Embryonic facial prominence (tissue), 1 donor: ENCODE data around the gene DPEP2NB.
A peak's percentile ranks its signal among the peaks of the same experiment; 100 is the strongest.
"Not testable (repeated sequence)": the region's sequence is repeated elsewhere in the genome, so short reads cannot be mapped to it uniquely, and the experiment has no call there.

ENCODE experiments used
- DNase-seq: peaks from one replicate; pipeline ENCODE4 v3.0.0-alpha.2; 2016; ENCODE audit errors: extremely low spot score

The DPEP2NB gene

GRCh38 chr16:67982011-67982696, 33.6 kb downstream of the DPEP2NB start:
- DNase-seq: no peak

DNA sequence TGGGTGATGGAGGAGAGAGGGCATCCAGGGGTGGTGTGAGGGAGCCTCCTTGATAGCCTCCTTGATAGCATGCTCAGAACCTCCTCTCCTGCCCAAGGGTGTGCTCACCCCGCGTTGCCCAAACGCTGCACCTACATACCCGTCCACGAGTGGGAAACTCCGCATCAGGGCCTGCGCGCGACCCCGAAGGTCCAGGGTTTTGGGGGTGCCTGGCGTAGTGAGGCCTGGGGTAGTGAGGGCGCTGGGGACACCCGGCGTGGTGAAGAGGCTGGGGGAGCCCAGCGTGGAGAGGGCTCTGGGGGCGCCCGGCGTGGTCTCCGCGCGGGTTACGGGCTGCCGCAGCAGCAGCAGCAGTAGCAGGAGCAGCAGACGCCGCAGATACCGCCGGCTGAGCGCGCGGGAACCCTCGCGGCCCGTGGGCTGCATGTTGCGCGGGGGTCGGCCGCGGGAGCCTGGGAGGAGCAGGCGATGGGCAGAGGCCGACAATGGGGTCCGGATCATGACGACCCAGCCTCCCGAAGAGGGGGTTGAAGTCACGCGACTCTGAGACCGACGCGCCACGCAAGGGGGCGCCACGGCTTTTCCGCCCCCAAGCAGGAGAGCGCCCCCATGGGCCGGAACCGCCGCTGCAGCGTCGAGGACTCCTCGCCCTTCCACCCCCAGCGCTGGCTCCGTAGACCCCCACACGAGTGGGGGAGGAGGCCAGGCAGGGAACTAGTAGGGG, 35.6 kb downstream of the DPEP2NB start, which contains the start of gene DPEP3:
TSS of gene DPEP3 (minus strand) at position 545 of the 724 bp plus-strand sequence. CDS start at position 426, 119 bp downstream.
- DNase-seq: no peak

DNA sequence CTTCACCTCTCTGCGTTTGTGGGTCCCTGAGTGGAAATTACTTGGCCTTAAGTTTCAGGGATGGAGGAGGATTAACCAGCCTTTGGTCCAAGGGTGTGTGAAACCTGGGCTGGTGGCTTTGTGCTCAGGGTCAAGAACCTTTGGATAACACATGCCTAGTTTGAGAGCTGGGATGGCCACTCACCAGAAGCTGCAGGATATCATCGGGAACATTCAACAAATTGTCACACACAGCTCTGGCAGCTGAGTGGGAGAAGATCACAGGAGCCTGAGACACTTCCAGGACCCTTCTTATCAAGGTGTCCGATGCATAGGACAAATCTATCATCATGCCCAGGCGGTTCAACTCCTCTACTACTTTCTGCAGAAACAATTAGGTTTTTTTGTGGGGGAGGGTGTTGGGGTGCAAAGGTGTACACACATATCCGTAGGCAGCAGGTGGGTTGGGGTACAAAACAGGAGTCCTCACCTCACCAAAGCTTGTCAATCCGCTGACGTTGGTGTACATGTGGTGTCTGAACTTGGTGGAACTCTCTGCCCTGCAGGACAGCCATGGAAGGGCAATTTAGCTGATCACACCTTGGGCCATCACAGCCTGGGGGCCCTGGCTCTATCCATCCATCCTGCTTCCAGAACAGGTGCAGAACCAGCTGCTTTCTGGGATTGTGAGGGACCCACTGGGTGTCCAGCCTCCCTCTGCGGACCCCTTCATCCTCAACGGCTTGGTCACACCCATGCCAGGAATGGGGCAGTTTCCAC, 38.1 kb downstream of the DPEP2NB start:
- DNase-seq: no peak

GRCh38 chr16:67977005-67977404, 38.7 kb downstream of the DPEP2NB start:
- DNase-seq: no peak

- DNase-seq: no peak
Measured at GRCh38 chr16:67976205-67976604, 39.5 kb downstream of the DPEP2NB start.

DNA sequence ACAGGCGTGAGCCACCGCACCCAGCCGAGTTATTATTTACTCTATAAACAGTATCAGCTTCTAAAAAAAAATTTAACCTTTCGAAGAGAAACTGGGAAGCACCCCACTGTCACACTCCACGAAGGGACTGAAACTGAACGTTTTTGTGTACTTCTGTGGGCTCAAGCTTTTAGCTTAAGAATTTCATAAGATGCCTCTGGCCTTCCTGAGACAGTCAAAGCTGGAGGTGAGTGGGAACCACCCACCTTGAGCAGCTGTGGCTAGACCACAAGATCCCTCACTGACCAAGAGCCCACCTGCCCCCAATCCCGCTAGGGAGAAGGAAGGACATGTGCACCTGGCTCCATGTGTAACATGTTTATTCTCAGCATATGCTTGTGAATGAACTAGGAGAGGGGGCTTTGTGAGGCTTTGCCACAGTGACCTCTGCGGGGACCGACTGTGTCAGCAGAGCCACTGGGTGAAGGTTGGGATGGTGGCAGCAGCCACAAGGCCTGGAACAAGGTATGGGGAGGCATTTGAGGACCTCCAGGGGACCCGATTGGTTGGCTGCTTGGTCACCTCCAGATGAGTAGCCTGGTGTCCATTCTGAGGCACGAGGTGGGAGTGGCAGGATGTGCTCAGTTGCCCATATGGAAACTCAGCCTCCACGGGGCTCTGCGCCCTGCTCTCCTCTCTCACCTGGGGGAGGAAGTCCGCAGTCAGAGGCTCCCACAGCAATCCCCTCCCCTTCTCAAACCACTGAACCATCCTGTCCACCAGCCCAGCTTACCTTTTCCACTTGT, 40.2 kb downstream of the DPEP2NB start:
- DNase-seq: no peak

- not testable (repeated sequence) for DNase-seq
Measured at GRCh38 chr16:67972285-67972684, 43.4 kb downstream of the DPEP2NB start.

DNA sequence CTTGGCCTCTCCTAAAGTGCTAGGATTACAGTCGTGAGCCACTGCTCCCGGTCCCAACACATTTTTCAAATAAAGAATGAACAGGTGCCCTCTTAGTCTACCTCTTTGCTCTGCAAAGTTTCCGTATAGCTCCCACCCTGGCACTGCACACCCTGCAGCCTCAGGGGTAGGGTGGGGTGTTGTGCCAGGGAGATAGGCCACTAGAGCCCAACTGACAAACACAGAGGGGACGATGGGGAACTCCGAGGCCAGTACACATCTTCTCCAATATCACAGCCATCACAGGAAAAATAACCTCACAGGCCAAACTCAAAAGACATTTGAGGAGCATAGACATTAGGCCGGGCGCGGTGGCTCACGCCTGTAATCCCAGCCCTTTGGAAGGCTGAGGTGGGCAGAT, 44.6 kb downstream of the DPEP2NB start:
- DNase-seq: no peak

GRCh38 chr16:67969254-67970039, 46.3 kb downstream of the DPEP2NB start:
- no peak for DNase-seq

DNA sequence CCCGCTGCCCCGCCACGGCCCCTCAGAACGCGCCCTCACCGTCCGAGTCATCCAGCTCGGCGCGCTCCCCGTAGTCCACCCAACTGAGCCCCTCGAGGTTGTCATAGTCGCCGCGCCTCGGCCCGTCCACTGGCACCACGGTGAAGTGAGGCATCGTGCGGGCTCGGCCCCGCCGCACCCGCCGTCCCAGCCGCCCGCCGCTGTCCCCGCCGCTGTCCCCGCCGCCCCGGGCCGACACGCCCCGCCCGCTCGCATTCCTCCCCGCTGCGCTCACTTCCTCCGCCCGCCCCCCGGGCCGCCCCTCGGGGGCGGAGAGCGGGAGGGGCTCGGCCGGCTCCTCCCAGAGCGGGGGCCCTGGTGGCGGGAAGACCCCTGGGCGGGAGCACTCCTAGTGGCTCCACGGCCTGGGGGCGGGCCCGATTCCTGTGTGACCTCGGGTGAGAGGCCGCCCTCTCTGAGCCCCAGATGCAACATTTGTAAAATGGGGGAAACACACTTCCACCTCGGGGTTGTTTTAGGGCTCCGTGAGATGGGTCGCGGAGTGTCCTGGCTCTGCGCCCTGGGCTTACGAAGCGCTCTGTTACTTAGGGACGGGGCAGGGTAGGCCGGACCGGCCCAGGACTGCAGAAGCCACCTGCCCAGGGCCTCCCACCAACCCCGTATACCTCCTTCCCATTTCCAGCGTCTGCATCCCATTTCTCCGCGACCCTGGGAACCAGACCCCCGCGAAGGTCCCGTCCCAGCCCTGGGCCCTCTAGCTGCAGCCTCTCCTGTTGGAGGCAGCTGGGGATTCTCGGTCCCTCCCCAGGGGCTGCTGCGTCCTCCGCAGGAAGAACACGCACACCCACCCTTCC, 47.1 kb downstream of the DPEP2NB start, which contains the start of gene SLC12A4:
TSS of gene SLC12A4 (minus strand) at position 238 of the 854 bp plus-strand sequence. CDS start at position 154, 84 bp downstream.
- DNase-seq: peak; percentile 85

- no peak for DNase-seq
Measured at GRCh38 chr16:67967958-67968399, 47.7 kb downstream of the DPEP2NB start.

GRCh38 chr16:67967183-67967957, 48.3 kb downstream of the DPEP2NB start:
- DNase-seq: no peak

DNA sequence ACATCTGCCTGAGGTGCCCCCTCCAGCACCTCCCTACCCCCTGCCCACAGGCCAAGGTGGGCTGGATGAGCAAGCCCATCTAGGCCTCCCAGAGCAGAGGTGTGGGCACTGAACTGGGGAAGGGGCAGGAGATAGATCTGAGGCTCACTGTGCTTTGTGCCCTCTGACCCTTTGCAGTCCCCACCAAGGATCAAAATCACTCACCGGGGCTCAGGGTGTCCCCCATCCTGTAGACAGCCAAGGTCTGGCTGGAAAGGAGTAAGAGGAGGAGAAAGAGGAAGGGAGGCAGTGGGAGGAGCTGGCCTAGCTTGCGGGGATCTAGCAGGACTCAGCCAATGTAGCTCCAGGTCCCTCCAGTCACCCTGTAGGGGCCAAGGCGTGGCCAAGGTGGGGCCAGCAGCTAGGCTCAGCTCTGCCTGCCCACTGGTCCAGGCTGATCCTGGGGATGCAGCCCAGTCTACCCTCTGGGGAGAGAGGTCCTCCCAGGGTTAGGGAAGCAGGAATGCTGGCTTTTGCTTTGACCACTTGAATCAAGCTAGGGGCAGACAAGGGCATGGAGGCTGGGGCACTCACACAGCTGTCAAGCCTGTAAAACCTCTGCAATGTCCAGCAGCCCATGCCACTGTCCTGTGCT, 49.0 kb downstream of the DPEP2NB start:
- DNase-seq: no peak

GRCh38 chr16:67965668-67966548, 49.8 kb downstream of the DPEP2NB start:
- no peak for DNase-seq

GRCh38 chr16:67964477-67965131, 51.1 kb downstream of the DPEP2NB start:
- no peak for DNase-seq

DNA sequence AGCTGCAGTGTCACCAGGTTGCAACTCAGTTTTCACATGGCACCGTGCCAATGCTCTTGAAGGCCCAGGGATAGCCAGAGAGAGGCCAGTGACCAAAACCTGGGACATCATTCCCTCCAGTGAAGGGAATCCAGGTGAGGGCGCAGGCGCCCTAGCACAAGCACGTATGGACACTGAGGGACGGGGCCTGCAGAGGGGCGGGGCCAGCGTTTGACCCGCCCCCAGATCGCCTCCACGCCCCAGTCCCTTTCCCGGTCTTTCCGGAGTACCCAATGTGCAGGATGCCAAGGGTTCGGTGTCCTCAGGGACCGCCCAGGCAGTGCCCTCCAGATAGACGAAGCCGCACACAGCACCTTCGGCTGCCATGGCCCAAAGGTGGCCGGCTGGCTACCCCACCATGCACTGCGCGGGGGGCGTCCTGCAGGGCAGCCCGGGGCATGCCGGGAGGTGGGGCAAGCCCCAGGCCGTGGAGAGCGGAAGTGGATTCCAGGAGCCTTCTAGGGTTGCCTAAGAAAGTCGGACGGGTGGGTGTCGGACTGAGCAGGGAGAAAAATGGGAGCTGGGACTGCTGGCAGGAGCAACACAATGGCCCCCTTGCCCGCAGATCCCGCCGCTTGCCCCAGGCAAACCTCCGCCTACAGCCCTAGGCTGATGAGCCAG, 51.9 kb downstream of the DPEP2NB start:
- DNase-seq: no peak
